Activated CD4-positive, alpha-beta T cell treated with anti-CD3 and anti-CD28 coated beads for 24 hours (primary cell): ENCODE data around the gene HS3ST1.

ENCODE experiments used
- DNase-seq, 2 donors: peaks; one replicate each; pipeline ENCODE4 v3.0.0-alpha.2; 2020; ENCODE audit warnings: low read depth in 2 of 2

The HS3ST1 gene

DNA sequence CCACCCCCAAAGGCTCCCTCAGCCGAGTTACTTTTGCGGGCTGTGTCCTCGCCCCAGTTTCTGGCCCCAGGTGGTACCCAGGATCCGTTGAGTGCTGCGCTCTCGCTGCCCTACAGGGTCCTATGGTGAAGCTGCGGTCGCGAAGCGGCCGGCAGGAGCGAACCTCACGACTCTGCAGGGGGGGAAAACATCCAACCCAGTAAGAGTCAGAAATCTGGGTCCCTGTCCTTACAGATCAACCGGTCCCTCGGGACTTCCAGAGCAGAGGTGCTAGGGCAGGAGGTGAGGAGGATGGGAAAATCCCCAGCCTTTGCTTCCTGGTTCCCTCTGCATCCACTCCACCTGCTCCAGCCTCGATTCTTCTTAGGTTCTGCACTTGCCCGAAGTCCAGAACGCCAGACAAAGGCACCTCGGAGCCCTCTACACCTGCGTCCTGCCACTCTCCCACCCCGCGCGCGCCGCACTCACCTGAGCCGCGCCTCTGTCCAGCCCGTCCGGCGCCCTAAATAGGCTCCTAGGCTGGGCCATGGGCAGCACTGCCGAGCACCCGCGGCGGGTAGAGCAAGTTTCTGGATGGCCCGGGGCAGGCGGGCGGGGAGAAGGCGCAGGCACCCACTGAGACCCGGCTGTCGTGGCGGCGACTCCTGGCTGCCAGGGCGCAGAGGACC lies at the start of gene HS3ST1:
Gene HS3ST1 (minus strand): TSS at position 664 of the 668 bp plus-strand sequence. CDS start 28,889 bp downstream, outside the sequence.
- DNase-seq, result no peak

GRCh38 chr4:11475871-11476270 lies 47.2 kb upstream of the HS3ST1 start:
- DNase-seq, result no peak

DNA sequence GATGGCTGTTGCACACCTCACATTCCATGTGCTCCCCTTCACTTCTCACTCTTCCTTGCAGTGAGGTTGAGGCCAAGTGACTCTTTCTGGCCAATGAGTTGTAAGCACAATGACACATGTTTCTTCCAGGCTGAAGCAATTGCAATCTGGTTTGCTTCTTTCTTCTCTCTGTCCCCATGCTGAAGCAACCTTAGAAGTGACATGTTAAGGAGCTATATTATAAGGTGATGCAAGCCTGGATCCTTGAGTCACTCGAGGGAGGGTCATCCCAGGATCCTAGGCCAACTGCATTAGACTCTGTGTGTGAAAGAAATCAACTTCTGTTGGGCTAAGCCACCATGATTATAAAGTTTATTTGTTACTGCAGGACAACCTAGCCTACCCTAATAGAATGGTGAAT lies 45.5 kb upstream of the HS3ST1 start:
- DNase-seq, result no peak

DNA sequence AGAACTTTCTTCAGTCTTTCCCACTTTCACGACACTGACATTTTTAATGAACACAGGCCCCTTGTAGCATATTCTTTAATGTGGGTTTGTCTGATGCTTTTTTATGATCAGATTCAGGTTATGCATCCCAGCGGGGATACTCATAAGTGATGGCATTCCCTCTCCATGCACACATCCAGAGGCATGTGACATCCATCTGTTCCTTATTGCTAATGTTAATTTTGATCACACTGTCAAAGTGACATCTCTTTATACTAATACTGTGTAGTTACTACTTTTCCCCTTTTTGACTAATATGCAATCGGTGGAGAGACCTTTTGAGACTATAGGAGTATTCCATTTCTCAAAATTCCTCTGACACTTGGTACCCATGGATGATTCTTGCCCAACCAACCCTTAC lies 43.8 kb upstream of the HS3ST1 start:
- no peak for DNase-seq

GRCh38 chr4:11471618-11472017 lies 42.9 kb upstream of the HS3ST1 start:
- peak in 1 of 2 donors; percentile 24 for DNase-seq

GRCh38 chr4:11471046-11471441 lies 42.4 kb upstream of the HS3ST1 start:
- no peak for DNase-seq

GRCh38 chr4:11470438-11471045 lies 41.8 kb upstream of the HS3ST1 start:
- no peak for DNase-seq

DNA sequence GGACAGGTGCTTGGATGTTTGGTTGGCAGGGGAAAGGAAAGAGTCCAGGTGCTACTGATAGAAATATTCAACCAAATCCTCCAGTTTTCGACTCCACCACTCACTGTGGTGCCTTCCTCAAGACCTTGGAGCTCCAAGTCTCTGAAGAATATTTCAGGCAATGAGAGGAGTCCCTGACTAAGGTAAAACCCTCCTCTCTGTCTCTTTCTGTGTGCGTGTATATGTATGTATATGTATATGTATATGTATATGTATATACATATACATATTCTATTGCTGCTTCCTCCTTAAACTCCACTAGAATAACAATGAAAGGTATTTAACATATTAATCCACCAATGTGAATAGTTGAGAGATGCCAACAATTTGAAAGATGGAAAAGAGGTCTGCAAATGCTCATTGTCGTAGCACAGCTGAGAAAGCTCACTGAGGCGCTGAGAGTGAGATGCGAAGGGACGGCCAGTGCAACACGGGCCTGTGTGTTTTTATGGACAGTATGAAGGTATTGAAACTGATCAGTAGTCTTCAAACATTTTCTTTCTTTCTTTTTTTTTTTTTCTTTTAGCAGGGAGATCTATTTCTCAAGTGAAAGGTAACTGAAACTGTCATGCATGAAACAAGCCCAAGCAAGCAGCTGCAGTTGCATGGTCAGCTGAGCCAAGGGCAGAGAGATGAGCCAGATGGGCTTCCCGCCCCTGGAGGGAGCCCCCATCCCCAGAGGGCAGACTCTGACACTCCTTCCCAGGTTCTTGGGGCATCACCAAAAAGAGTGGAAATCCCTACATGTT lies 41.1 kb upstream of the HS3ST1 start:
- no peak for DNase-seq

DNA sequence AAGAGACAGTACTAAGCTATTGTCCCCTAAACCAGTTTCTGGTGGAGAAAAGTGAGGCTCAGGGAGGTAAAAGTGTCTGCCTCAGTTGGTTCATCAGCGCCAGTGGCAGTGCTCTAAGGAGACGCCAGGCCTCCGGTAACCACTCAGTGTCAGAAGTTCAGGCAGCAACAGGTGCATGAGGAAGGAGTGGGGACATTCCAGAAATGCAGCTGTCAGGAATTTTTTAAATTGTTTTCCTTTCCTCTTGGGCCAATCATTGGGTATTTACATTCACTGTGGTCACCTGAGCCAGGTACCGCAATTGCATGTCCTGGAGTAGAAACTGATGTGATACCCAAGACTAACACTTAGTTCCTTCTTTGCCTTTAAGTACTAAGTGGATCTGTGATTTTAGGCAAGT lies 40.2 kb upstream of the HS3ST1 start:
- no peak for DNase-seq

DNA sequence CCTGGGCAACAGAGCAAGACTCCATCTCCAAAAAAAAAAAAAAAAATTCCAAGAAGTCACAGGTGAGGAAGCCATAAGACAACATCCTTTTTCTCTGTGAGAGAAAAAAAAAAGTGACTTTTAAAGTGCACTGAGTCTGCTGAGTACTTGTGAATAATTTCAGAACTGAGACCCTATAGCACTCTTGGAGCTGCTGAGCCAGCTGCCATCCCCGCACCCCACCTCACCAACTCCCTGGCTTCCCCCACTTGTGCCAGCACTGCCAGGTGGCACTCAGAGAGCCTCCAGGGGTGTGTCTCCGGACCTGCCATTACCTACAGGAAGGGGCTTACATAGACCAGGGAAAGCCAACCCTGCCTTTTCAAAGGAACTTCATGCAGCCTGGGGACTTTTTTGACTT lies 39.2 kb upstream of the HS3ST1 start:
- DNase-seq, result no peak

DNA sequence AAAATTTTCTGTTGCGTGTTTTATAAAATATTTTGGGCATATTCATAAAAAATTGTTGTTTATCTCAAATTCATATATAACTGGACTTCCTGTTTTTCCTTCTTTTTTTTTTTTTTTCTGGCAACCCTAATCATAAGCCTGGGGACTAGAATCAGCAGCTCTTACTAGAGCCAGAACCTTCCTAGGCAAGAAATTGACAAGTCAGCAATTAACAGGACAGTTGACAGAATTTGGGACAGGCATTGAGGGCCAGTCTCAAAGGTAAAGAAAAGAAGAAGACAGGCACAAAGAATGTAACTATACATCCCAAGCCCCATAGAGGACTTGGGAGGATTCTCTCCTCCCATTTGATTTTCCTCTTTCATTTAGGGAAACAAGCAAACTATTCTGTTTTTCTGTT lies 35.0 kb upstream of the HS3ST1 start:
- DNase-seq, result no peak

GRCh38 chr4:11456401-11456800 lies 27.7 kb upstream of the HS3ST1 start:
- no peak for DNase-seq

DNA sequence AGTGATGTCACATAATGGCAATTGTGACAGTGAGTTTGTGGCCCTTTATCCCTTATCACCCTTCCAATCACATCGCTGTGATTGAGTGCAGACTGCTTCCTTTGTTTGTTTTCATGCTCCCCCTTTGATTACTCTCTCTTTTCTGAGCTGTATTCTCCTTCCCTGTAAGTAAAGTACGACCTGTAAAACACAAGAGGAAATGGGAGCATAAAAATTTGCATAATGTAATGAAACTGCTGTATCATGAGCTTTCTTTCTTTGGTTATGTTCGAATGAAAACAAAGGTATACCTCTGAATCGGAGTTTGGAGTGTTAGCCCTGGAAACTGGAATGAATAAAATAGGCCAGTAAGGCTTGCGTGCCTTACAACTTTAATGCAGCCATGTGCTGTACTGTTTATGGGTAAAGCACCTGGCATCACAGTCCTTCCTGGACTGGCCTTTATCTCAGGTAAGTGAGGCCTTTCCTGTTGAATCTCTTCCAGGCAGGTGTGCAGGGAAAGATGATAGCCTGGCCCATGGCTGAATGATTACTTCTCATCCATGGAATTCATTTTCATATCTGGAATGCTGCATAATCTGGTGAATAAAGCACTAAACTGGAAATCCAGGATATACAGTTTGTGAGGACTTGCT lies 26.6 kb upstream of the HS3ST1 start:
- no peak for DNase-seq

- no peak for DNase-seq
Observed at GRCh38 chr4:11451716-11452115, 23.0 kb upstream of the HS3ST1 start.

DNA sequence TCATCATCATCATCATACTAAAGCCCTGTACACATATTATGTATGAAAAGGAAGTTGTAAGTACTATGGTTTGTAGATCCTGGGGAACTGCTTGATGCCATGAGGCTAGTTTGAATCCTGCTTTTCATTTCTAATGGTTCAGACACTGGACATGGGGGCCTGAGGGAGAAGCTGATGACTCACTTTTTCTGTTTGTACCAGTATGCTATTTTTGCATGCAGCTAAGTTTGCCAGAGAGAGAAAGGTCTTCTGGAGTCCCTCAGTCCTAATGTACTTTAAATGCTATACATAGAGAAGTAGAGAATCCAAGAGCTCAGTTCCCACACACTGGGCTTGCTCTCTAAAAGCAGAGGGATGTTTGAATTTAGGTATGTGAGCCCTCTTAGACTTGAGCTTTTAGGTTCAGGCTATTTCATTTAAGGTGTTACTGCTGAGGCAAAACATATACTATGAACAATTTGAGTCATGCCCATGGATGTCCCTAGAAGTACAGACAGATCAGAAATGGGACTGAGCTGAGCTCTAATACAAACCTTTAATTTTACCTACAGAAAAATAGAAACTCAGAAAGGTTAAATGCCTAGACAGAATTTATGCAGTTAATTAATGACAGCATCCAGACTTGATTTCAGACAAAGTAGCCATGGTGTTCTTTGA lies 17.6 kb upstream of the HS3ST1 start:
- no peak for DNase-seq

DNA sequence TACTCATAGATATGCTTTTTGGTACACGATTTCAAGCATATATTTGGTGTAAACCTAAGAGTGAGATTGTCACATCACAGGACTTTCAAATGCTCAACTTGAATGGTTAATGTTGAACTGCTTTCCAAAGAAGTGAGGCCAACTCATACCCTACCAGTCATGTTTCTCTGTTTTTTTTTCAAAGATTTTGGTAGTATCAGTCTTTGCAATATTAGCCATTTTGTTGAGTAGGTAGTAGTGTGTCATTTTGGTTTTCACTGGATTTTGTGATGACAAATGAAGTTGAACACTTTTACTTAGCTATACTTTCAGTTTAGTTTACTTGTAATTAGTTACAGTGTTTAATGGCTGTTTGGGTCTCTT lies 12.5 kb upstream of the HS3ST1 start:
- DNase-seq, result no peak

- no peak for DNase-seq
Observed at GRCh38 chr4:11440481-11441193, 11.9 kb upstream of the HS3ST1 start.

- DNase-seq, result no peak
Observed at GRCh38 chr4:11439836-11440235, 11.1 kb upstream of the HS3ST1 start.

DNA sequence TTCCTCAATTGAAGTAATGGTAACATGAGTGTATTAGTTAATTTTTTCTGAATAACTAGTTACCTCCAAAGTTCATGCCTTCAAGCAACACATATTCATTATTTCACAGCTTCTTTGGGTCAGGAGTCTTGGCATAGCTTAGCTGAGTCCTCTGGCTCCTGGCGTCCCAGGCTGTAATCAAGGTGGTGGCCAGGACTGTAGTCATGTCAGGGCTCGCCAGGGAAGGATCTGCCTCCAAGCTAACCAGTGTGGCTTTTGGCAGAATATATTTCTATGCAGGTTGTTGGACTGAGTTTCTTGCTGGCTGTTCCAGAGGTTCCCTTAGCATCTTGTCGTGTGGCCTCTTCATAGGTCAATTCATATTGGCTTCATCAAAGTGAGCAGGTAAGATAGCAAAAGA lies 10.0 kb upstream of the HS3ST1 start:
- DNase-seq, result no peak

- DNase-seq, result no peak
Observed at GRCh38 chr4:11436673-11437072, 8.0 kb upstream of the HS3ST1 start.

DNA sequence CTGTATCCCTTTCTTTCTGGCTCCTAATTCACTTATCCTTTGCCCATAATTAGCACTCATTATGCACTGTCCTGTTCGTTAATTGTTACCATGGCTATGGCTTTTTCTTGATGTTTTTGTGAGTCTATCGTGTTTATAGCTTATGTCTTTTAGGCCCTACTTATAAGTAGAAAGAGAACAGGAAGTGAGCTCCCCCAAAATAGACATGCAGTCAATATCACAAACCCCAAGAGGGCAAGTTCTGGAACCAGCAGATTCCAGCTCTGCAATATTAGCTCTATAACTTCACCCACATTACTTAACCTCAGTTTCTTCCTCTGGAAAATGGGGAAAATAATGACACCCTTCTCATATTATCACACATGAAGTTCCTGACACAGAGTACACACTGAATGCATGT lies 7.4 kb upstream of the HS3ST1 start:
- DNase-seq, result no peak
